SK-N-SH (cell line): ENCODE data around the gene GRID2IP. TPM values are rescaled to one million over a fixed set of nuclear protein-coding genes. Genes with fewer than 3 reads are reported as not detected.

Experiments used
- CTCF ChIA-PET: fragments of 300-600, 350-600 bp; formaldehyde crosslinking; extraction: SDS; loops from one replicate; lab custom pipeline; 2021; lab: Yijun Ruan, JAX
- POLR2A ChIA-PET: fragments of 350-600 bp; sonication (Branson Sonifier 250); formaldehyde crosslinking; extraction: SDS; loops from one replicate; lab custom pipeline; 2020; ENCODE audit warnings: antibody characterized with exemption, inconsistent platforms; lab: Yijun Ruan, JAX
- DNase-seq: peaks from one replicate; pipeline ENCODE4 v3.0.0; 2012
- H2AFZ ChIP-seq: fragments of 200-600 bp; sonication (generic); 2 replicates; pipeline ENCODE4 v1.8.1; 2016; ENCODE audit warnings: antibody characterized with exemption, mild to moderate bottlenecking, low read depth
- H3F3A ChIP-seq: fragments of 200-600 bp; sonication (generic); replicated peaks from 2 replicates; pipeline ENCODE3; 2016; ENCODE audit warnings: antibody characterized with exemption, mild to moderate bottlenecking; ENCODE audit not compliant: insufficient read depth
- H3K27ac ChIP-seq, 2 experiments: fragments of 200-500 bp in 1 of 2; fragments of 200-600 bp in 1 of 2; sonication (Bioruptor generic) in 1 of 2; sonication (generic), shearing (Covaris generic) in 1 of 2; 2 replicates each; pipeline versions ENCODE4 v1.5.1 to v1.6.1; 2014 to 2016; ENCODE audit warnings: low read depth in 2 of 2, inconsistent platforms in 1 of 2, low read length in 1 of 2, mild to moderate bottlenecking in 1 of 2, mixed read lengths in 1 of 2
- H3K27me3 ChIP-seq: fragments of 200-600 bp; sonication (generic), shearing (Covaris generic); 2 replicates; pipeline ENCODE4 v1.6.1; 2016; ENCODE audit warnings: mixed run types; ENCODE audit not compliant: insufficient read depth
- H3K36me3 ChIP-seq, 2 experiments: fragments of 200-500 bp in 1 of 2; fragments of 200-600 bp in 1 of 2; sonication (Bioruptor generic) in 1 of 2; sonication (generic) in 1 of 2; replicated peaks in 1 of 2; 2 replicates each; pipeline versions ENCODE3 to v1.5.1; 2014 to 2016; ENCODE audit warnings: low read length in 1 of 2, mild to moderate bottlenecking in 1 of 2; ENCODE audit not compliant: insufficient read depth in 2 of 2, control insufficient read depth in 1 of 2
- H3K4me1 ChIP-seq, 2 experiments: fragments of 200-500 bp in 1 of 2; fragments of 200-600 bp in 1 of 2; sonication (Bioruptor generic) in 1 of 2; sonication (generic), shearing (Covaris generic) in 1 of 2; 2 replicates each; pipeline versions ENCODE4 v1.5.1 to v1.6.1; 2014 to 2016; ENCODE audit warnings: low read depth in 1 of 2, low read length in 1 of 2, mixed run types in 1 of 2; ENCODE audit not compliant: insufficient read depth in 2 of 2, control insufficient read depth in 1 of 2
- H3K4me2 ChIP-seq: fragments of 200-600 bp; sonication (generic), shearing (Covaris generic); 2 replicates; pipeline ENCODE4 v1.6.1; 2017; ENCODE audit warnings: mixed run types
- H3K4me3 ChIP-seq, 2 experiments: fragments of 200-500 bp in 1 of 2; fragments of 200-600 bp in 1 of 2; sonication (Bioruptor generic) in 1 of 2; sonication (generic), shearing (Covaris generic) in 1 of 2; 2 replicates each; pipeline versions ENCODE4 v1.5.1 to v1.8.1; 2014 to 2016; ENCODE audit warnings: low read depth in 2 of 2, inconsistent platforms in 1 of 2, low read length in 1 of 2, mild to moderate bottlenecking in 1 of 2, mixed read lengths in 1 of 2, moderate library complexity in 1 of 2
- H3K79me2 ChIP-seq: fragments of 200-600 bp; sonication (generic); 2 replicates; pipeline ENCODE4 v1.8.1; 2017; ENCODE audit warnings: mild to moderate bottlenecking; ENCODE audit not compliant: insufficient read depth
- H3K9ac ChIP-seq: fragments of 200-600 bp; sonication (generic); 2 replicates; pipeline ENCODE4 v1.6.1; 2017; ENCODE audit warnings: mixed run types
- H3K9me2 ChIP-seq: fragments of 200-600 bp; sonication (generic); 2 replicates; pipeline ENCODE4 v1.6.1; 2017; ENCODE audit warnings: mixed run types
- H3K9me3 ChIP-seq: fragments of 200-600 bp; sonication (generic); 2 replicates; pipeline ENCODE4 v1.6.1; 2017; ENCODE audit warnings: mixed run types, mild to moderate bottlenecking, moderate library complexity
- H4K20me1 ChIP-seq: fragments of 200-600 bp; sonication (generic); 2 replicates; pipeline ENCODE4 v1.6.1; 2017; ENCODE audit warnings: mild to moderate bottlenecking, mixed run types; ENCODE audit not compliant: insufficient read depth
- ELF1 ChIP-seq: IDR thresholded peaks from 2 replicates; pipeline ENCODE4 v1.4.0; 2012
- EP300 ChIP-seq, 2 experiments: IDR thresholded peaks; 2 replicates each; pipeline versions ENCODE4 v1.4.0 to v1.6.1; 2012; ENCODE audit warnings: borderline replicate concordance in 1 of 2, low read depth in 1 of 2, low read length in 1 of 2
- GABPA ChIP-seq: IDR thresholded peaks from 2 replicates; pipeline ENCODE4 v1.4.0; 2012; ENCODE audit warnings: low read depth, mild to moderate bottlenecking
- GATA2 ChIP-seq: sonication (generic); formaldehyde crosslinking; IDR thresholded peaks from 2 replicates; pipeline ENCODE4 v1.5.0; 2020; ENCODE audit warnings: mild to moderate bottlenecking, missing genetic modification reagents
- JUND ChIP-seq: IDR thresholded peaks from 2 replicates; pipeline ENCODE4 v1.4.0; 2012
- NFIC ChIP-seq: IDR thresholded peaks from 2 replicates; pipeline ENCODE4 v1.4.0; 2012; ENCODE audit warnings: borderline replicate concordance
- PBX3 ChIP-seq: IDR thresholded peaks from 2 replicates; pipeline ENCODE4; 2012
- POLR2AphosphoS5 ChIP-seq: IDR thresholded peaks from 2 replicates; pipeline ENCODE4 v1.6.1; 2012; ENCODE audit warnings: low read depth, low read length
- RAD21 ChIP-seq: IDR thresholded peaks from 2 replicates; pipeline ENCODE4 v1.6.1; 2012; ENCODE audit warnings: mild to moderate bottlenecking, low read length
- RXRA ChIP-seq: IDR thresholded peaks from 2 replicates; pipeline ENCODE4 v1.4.0; 2012; ENCODE audit warnings: low read depth, mild to moderate bottlenecking, borderline replicate concordance
- SMC3 ChIP-seq: IDR thresholded peaks from 2 replicates; pipeline ENCODE4 v1.6.1; 2012; ENCODE audit warnings: low read depth, low read length, improper control_type of control experiment
- TCF12 ChIP-seq: IDR thresholded peaks from 2 replicates; pipeline ENCODE4 v1.4.0; 2012
- TEAD4 ChIP-seq: IDR thresholded peaks from 2 replicates; pipeline ENCODE4 v1.4.0; 2012; ENCODE audit warnings: mild to moderate bottlenecking, borderline replicate concordance; ENCODE audit not compliant: insufficient read depth
- YY1 ChIP-seq: IDR thresholded peaks from 2 replicates; pipeline ENCODE4 v1.4.0; 2012; ENCODE audit warnings: low read depth, mild to moderate bottlenecking
- ZBTB33 ChIP-seq: IDR thresholded peaks from 2 replicates; pipeline ENCODE4 v1.4.0; 2012; ENCODE audit warnings: low read depth, borderline replicate concordance
- WGBS: methylation state at CpG from one replicate; pipeline ENCODE4 v1.1.6; 2017; ENCODE audit warnings: low lambda C conversion rate; 5-methylcytosine and 5-hydroxymethylcytosine counted together
- polyA plus RNA-seq, 3 experiments: library from polyadenylated mRNA; depleted of rRNA; stranded (reverse); fragments of >200 nt; gene quantifications; 2 replicates each; pipeline ENCODE4 v1.2.3, GENCODE V29; 2012
- TF ChIP-seq, protein P1 (sequence below): IDR thresholded peaks from 2 replicates; pipeline ENCODE4 v1.4.0; 2012; ENCODE audit warnings: low read depth, borderline replicate concordance

The GRID2IP gene
- polyA plus RNA-seq, 1 of the 3 experiments (the other 2 are of a cell fraction): 0.03 TPM

- Histone ChIP-seq H3K9me3 (no peaks in the 10 kb centered on the region), H3K27ac (no peak overlapping the region), H3K27me3 (peaks cover 54% of the 10 kb centered on the region), H3K9ac (no peak overlapping the region), H3K36me3 (no peaks in the 10 kb centered on the region), H3K9me2 (no peaks in the 10 kb centered on the region), H3K4me2 (peak overlapping the region; percentile 80; the same call in 1 of the 2 replicates), H3K4me1 (peaks cover 0 to 8% of the 10 kb centered on the region in 2 experiments; a peak in 1 of 4 replicates), H2AFZ (peak overlapping the region; percentile 56; the same call in 1 of the 2 replicates), H3F3A (no peaks in the 10 kb centered on the region), H3K79me2 (no peaks in the 10 kb centered on the region), H4K20me1 (no peaks in the 10 kb centered on the region)
- WGBS: 5% methylated on average over 47 of the region's 74 CpGs
- DNase-seq: peak; percentile 79
- POLR2A ChIA-PET: no interaction called here
- TF ChIP-seq TCF12: no peak
- no peak for TF ChIP-seq ELF1
- no peak for TF ChIP-seq TEAD4
- TF ChIP-seq, protein P1, sequence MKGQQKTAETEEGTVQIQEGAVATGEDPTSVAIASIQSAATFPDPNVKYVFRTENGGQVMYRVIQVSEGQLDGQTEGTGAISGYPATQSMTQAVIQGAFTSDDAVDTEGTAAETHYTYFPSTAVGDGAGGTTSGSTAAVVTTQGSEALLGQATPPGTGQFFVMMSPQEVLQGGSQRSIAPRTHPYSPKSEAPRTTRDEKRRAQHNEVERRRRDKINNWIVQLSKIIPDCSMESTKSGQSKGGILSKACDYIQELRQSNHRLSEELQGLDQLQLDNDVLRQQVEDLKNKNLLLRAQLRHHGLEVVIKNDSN: no peak
- TF ChIP-seq GABPA: no peak
- TF ChIP-seq SMC3: no peak
- no peak for TF ChIP-seq RAD21
- TF ChIP-seq EP300 (IDR thresholded peaks at IDR 0.05; ENCODE audit: borderline replicate concordance in 1 of 2, low read depth in 1 of 2, low read length in 1 of 2): no peak
- no peak for TF ChIP-seq ZBTB33
- TF ChIP-seq YY1: no peak
- TF ChIP-seq RXRA: no peak
- TF ChIP-seq PBX3: no peak
- no peak for TF ChIP-seq POLR2AphosphoS5
- no peak for TF ChIP-seq NFIC
- TF ChIP-seq JUND: no peak
- no peak for TF ChIP-seq GATA2 (CRISPR knock-in tag)
- TF ChIP-seq, all 33 proteins: peak for 0
- CTCF ChIA-PET: interaction anchor here (0.9 to 1.0 kb wide), 3 partner anchors 11 to 15 kb away, joined by 4 to 5 read pairs (median 4); no protein-coding TSS in a partner anchor
- H3K4me3 ChIP-seq: peak overlapping the region; percentile 35 to 55; a peak in 3 of 4 replicates
These were observed 20.4 kb downstream of the GRID2IP start for GRCh38 chr7:6530626-6531491.
